GM19043 (cell line): Measurements from ENCODE around the gene MAPK6.

Source experiments
- ATAC-seq: cut with Tn5 transposase; IDR thresholded peaks from one replicate; pipeline ENCODE4 v1.9.1; 2021; ENCODE audit warnings: low read depth; ENCODE audit not compliant: unreplicated experiment

The MAPK6 gene

GRCh38 chr15:52100807-52101442 is 81.9 kb downstream of the MAPK6 start:
- ATAC-seq = no peak

GRCh38 chr15:52101542-52102323 is 82.7 kb downstream of the MAPK6 start:
- ATAC-seq = peak; percentile 33

- no peak for ATAC-seq
Observed at GRCh38 chr15:52102463-52102862, 83.4 kb downstream of the MAPK6 start.

- ATAC-seq = peak; percentile 61
Observed at GRCh38 chr15:52103217-52104207, 84.5 kb downstream of the MAPK6 start.

DNA sequence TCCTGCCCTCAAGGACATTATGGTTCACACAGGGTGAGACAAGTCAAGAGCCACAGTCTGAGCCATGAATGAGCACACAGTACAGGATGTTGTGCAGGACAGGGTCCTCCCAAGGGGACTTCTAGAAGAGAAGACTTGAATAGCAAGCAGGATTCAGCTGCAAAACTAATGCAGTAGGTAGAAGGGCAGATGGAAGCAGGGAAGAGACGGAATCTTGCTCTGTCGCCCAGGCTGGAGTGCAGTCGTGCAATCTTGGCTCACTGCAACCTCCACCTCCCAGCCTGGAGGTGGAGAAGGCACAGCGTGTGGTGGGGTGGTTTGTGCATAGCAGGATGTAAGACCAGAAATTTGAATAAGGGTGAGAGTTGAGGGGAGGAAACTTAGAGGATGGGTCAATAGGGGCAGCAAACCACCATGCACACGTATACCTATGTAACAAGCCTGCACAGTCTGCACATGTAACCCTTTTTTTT is 85.5 kb downstream of the MAPK6 start:
- ATAC-seq = peak; percentile 36

DNA sequence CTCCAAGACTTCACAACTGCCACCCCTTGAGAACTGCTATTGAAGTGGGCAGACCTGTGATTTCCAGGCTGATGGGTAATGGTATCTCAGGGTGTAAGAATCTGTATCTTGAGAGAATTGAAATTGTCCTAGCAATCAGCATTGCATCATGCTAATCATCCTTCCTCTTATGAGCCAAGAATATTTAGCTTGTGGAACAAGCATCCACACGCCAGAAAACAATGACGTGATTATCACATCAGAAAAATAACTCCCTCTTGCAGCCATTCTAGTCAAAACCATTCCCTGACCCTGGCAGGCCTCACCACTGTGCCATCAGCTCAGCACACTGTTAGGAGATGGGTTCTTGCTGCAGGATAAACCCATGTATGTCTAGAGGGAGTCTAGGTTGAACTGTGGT is 86.8 kb downstream of the MAPK6 start:
- ATAC-seq = no peak

DNA sequence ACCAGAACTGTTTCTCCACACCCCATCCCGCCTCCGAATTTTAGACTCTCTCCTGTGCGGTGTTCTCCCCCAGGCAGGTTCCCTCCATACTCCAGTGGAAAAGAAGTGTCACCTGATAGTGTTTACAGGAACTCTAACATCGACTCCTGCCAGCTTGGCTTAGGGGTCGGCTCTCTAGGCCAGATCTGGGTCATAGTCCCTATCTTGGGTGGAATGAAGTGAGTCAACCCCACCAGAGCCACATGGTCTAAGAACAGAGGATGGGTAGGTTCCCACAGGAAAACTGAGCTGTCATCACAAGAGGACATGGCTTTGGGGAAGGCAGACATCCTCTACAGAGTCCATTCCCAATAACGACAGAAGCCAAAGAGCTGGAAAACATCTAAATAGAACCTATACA is 87.6 kb downstream of the MAPK6 start:
- ATAC-seq = no peak

GRCh38 chr15:52107238-52107637 is 88.2 kb downstream of the MAPK6 start:
- ATAC-seq = no peak

DNA sequence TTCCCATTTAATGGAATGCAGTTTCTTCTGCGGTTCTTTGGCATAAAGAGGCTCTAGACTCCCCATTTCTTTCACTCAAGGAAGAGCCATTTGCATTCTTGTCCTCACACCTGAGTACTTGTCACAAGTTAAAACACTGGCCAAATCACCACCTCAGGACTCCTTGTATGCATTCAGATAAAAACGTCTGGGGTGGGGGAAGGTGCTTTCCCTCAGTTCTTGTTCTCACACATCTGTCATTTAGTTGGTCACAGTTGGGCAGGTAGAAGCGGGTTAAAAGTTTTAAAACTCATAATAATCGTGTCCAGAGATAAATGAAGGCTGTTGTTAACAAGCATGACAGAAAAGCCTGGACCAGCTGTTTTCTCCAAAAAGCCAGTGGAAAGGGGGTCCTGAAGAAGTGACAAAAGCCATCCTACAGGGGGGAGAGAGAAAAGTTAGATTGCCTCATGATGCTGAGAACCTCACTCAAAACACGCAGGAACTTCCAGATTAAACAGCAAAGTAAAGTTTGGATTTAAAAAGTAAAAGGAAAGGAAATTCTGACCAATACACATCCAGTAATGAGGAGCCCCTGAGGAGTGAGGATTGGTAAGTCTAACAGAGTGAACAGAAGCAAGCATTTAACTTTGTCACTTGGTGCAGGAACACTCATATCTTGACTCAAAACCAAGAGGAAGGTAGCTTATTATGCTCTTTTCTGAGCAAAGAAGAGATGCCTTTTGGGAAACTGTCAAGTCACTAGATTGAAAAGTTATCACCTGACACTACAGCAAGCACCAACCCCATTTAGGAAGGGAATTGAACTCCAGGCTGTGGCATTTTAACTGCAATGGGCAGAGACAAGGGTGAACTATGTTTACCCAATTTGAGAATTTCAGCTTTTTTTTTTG is 90.8 kb downstream of the MAPK6 start:
- ATAC-seq = peak; percentile 52

GRCh38 chr15:52111517-52112202 is 92.6 kb downstream of the MAPK6 start:
- ATAC-seq = no peak

GRCh38 chr15:52112203-52112750 is 93.3 kb downstream of the MAPK6 start:
- ATAC-seq = no peak

DNA sequence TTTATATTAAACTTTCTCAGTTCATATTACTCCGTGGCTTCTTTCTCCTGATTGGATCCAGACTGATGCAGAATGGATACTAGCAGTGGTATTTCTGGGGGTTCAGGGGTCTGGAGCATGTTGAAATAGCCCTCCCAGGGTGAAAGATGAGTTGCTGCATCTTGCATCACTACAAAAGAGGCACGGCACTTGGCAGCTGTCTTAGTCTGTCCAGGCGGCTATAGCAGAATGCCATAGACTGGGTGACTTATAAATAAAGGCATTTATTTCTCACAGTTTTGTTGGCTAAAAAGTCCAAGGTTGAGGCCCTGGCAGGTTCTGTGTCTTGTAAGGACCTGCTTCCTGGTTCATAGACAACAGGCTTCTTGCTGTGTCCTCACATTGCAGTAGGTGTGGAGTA is 94.2 kb downstream of the MAPK6 start:
- ATAC-seq = no peak

DNA sequence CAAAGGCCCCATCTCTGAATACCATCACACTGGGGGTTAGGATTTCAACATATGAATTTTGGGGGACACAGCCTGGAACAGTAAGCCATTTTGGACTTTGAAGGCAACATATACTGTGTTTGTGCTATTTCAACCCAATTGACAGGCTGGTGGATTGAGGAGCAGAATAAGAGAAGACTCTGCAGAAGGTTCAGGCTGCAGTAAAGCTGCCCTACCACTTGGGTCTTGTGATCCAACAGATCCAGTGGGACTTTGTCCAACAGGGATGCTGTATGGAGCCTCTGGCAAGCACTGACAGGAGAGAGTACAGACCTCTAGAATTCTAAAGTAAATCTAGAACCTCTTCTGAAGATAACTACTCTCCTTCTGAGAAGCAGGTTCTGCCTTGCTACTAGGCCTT is 94.7 kb downstream of the MAPK6 start:
- no peak for ATAC-seq

DNA sequence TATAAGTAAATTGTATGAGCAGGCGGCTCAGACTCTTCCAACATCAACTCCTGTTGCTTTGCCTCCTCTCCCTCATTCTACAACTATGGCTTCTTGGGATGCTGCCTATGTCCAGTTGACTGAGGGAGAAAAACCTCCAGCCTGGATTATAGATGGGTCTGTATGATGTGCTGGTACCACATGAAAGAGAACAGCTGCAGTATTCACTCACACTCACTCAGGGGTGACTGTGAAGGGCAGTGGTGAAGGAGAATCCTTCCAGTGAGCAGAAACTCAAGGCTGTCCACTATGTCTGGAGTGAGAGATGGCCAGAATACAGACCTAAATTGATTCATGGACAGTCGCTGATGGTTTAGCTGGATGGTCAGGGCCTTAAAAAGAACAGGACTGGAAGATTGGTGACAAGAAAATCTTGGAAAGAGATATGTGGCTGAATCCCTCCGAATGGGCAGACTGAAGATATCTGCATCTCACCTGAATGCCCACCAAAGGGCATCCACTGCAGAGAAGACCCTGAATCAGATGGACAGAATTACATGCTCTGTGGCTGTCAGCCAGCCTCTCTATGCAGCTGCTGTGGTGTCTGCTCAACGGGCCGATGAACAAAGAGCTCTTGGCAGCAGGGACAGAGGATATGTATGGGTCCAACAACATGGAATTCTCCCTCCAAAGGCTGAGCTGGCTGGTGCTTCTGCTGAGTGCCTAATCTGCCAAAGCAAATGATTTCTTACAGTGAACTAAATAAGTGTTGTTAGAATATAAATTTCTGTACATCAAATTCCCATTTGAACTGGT is 95.4 kb downstream of the MAPK6 start:
- ATAC-seq = no peak

GRCh38 chr15:52115598-52116427 is 96.8 kb downstream of the MAPK6 start:
- ATAC-seq = no peak
